KMS-11 (cell line): ENCODE measurements around the gene PPM1M.

Experiments used
- H2AFZ ChIP-seq: fragments of 200-600 bp; sonication (generic); 2 replicates; pipeline ENCODE4 v1.6.1; 2016; ENCODE audit warnings: antibody characterized with exemption, mixed run types, low read depth
- H3K27ac ChIP-seq: fragments of 200-600 bp; sonication (generic); 2 replicates; pipeline ENCODE4 v1.6.1; 2016; ENCODE audit warnings: mild to moderate bottlenecking, mixed run types
- H3K27me3 ChIP-seq: fragments of 200-600 bp; sonication (generic); 2 replicates; pipeline ENCODE4 v1.6.1; 2017; ENCODE audit warnings: mild to moderate bottlenecking, low read depth, mixed run types, moderate library complexity; ENCODE audit not compliant: insufficient read depth
- H3K36me3 ChIP-seq: fragments of 200-600 bp; sonication (generic); 2 replicates; pipeline ENCODE4 v1.6.1; 2017; ENCODE audit warnings: mild to moderate bottlenecking, mixed run types; ENCODE audit not compliant: insufficient read depth
- H3K4me1 ChIP-seq: fragments of 200-600 bp; sonication (generic); 2 replicates; pipeline ENCODE4 v1.6.1; 2016; ENCODE audit warnings: mild to moderate bottlenecking, low read depth, mixed run types; ENCODE audit not compliant: poor library complexity, severe bottlenecking
- H3K4me2 ChIP-seq: fragments of 200-600 bp; sonication (generic); 2 replicates; pipeline ENCODE4 v1.7.0; 2016; ENCODE audit warnings: mild to moderate bottlenecking, mixed run types
- H3K4me3 ChIP-seq: fragments of 200-600 bp; sonication (generic); IDR thresholded peaks from 2 replicates; pipeline ENCODE4 v1.6.1; 2017; ENCODE audit warnings: low read depth, low read length, mixed read lengths; ENCODE audit not compliant: insufficient read depth
- H3K79me2 ChIP-seq: fragments of 200-600 bp; sonication (generic); 2 replicates; pipeline ENCODE4 v1.6.1; 2016; ENCODE audit warnings: low read depth, mixed run types; ENCODE audit not compliant: insufficient read depth
- H3K9ac ChIP-seq: fragments of 200-600 bp; sonication (generic); 2 replicates; pipeline ENCODE4 v1.6.1; 2016; ENCODE audit warnings: mild to moderate bottlenecking, mixed run types
- H4K20me1 ChIP-seq: fragments of 200-600 bp; sonication (generic); 2 replicates; pipeline ENCODE4 v1.6.1; 2016; ENCODE audit warnings: mild to moderate bottlenecking, mixed run types; ENCODE audit not compliant: insufficient read depth
- TF ChIP-seq, protein P1 (sequence below): fragments of 200-600 bp; sonication (generic); conservative IDR thresholded peaks from 2 replicates; pipeline ENCODE4 v1.6.1; 2017; ENCODE audit warnings: low read depth, mild to moderate bottlenecking, antibody characterized with exemption, low read length, moderate library complexity, mixed read lengths

The PPM1M gene

DNA sequence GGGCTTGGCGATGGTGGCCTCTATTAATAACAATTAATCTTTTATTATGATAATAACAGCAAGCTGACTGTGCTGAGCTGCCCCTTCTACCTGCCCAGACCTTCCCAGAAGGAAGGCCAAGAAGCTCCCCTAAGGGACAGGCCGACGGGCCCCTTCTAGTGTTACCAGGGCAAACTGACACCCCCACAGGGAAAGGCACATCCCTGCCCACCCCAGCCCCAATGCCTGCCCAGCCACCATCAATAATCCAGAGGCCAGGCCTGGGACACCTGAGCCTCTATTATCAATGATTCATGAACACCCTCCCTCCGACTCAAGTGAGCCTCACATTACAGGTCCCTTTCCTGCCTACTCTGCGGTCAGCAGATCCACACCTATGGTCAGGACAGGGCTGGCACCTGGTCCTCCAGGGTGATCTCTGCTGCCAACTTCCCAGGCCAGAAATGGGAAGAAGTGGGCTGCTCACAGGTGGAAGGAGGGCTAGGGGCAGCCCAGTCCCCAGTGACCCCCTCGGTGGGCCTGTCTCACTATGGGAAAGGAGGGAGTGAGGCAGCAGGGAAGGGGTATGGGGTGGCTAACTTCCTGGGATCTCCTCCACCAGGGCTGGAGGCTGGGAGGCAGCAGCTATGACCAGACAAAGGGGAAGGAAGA, 8.4 kb upstream of the PPM1M start:
- Histone ChIP-seq H3K27ac (no peak overlapping the region), H3K4me3 (no peak overlapping the region), H3K9ac (no peak overlapping the region), H2AFZ (no peak overlapping the region), H3K79me2 (no peaks in the 10 kb centered on the region), H3K4me2 (no peak overlapping the region), H3K27me3 (no peaks in the 10 kb centered on the region), H4K20me1 (no peaks in the 10 kb centered on the region), H3K4me1 (peaks cover 34% of the 10 kb centered on the region), H3K36me3 (no peaks in the 10 kb centered on the region)
- TF ChIP-seq, protein P1, sequence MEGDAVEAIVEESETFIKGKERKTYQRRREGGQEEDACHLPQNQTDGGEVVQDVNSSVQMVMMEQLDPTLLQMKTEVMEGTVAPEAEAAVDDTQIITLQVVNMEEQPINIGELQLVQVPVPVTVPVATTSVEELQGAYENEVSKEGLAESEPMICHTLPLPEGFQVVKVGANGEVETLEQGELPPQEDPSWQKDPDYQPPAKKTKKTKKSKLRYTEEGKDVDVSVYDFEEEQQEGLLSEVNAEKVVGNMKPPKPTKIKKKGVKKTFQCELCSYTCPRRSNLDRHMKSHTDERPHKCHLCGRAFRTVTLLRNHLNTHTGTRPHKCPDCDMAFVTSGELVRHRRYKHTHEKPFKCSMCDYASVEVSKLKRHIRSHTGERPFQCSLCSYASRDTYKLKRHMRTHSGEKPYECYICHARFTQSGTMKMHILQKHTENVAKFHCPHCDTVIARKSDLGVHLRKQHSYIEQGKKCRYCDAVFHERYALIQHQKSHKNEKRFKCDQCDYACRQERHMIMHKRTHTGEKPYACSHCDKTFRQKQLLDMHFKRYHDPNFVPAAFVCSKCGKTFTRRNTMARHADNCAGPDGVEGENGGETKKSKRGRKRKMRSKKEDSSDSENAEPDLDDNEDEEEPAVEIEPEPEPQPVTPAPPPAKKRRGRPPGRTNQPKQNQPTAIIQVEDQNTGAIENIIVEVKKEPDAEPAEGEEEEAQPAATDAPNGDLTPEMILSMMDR, result no peak

DNA sequence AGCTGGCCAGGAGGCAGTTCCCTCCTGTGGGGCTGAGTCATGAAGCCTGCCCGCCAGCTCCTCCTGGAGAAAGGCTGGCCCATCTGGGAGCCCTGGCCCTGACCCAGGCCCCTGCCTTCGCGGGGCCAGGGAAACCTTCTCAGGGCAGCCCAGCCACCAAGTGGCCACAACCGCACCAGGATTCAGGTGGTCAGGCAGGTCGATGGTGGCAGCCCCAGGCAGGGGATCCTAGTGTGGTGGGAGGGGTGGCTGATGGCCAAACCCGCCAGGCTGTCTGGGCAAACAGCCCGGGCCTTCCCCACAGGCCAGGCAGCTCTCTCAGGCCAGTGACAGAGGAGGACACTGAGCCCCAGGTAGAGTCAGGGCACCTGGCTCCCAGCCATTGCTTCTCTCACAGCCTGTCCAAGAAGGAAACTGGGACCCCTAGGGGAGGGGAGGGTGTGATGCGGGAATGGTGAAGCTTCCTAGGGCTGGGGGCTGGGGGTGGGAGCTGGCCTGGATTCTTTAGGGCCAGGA, 7.8 kb upstream of the PPM1M start:
- H3K27me3 ChIP-seq, result no peaks in the 10 kb centered on the region
- H3K27ac ChIP-seq, result no peak overlapping the region
- H3K36me3 ChIP-seq, result no peaks in the 10 kb centered on the region
- no peaks in the 10 kb centered on the region for H3K79me2 ChIP-seq
- H3K4me1 ChIP-seq, result peaks cover 34% of the 10 kb centered on the region
- peak overlapping the region; percentile 7 for H3K4me3 ChIP-seq
- H4K20me1 ChIP-seq, result no peaks in the 10 kb centered on the region
- TF ChIP-seq, protein P1, result no peak
- no peak overlapping the region for H3K9ac ChIP-seq
- H2AFZ ChIP-seq, result no peak overlapping the region
- H3K4me2 ChIP-seq, result peak overlapping the region; percentile 45; the same call in 1 of the 2 replicates

DNA sequence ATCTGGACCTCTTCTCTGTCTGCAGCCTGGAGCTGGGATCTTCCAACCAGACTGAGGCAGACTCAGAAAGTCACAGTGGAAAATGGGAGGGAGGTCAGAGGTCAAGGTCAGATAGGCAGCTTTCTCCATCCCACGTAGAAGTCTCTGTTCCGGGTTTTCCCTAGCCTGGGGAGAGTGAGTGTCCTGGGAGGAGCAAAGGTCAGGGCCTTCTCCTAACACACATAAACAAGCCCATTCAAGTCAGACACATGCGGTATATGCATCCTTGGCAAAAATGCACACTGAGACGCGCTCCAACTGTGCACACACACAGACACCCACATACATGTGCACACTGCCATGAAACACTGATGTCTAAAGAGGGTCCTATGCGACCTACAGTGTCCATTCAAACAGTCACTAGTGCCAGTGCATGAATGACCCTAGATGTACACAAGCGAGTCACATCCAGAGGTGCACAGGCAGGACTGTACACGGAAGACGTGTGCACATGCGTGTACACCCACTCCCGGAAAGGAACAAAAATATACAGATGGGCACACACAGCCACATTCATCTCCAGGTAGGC, 7.3 kb upstream of the PPM1M start:
- H3K36me3 ChIP-seq, result no peaks in the 10 kb centered on the region
- H3K79me2 ChIP-seq, result no peaks in the 10 kb centered on the region
- H4K20me1 ChIP-seq, result no peaks in the 10 kb centered on the region
- H3K4me2 ChIP-seq, result peak overlapping the region; percentile 45; the same call in 1 of the 2 replicates
- no peak overlapping the region; the same call in 1 of the 2 replicates for H3K9ac ChIP-seq
- TF ChIP-seq, protein P1, result no peak
- no peak overlapping the region for H3K27ac ChIP-seq
- H3K4me1 ChIP-seq, result peaks cover 34% of the 10 kb centered on the region
- peak overlapping the region; percentile 7 for H3K4me3 ChIP-seq
- H3K27me3 ChIP-seq, result no peaks in the 10 kb centered on the region
- peak overlapping the region; percentile 64 for H2AFZ ChIP-seq

DNA sequence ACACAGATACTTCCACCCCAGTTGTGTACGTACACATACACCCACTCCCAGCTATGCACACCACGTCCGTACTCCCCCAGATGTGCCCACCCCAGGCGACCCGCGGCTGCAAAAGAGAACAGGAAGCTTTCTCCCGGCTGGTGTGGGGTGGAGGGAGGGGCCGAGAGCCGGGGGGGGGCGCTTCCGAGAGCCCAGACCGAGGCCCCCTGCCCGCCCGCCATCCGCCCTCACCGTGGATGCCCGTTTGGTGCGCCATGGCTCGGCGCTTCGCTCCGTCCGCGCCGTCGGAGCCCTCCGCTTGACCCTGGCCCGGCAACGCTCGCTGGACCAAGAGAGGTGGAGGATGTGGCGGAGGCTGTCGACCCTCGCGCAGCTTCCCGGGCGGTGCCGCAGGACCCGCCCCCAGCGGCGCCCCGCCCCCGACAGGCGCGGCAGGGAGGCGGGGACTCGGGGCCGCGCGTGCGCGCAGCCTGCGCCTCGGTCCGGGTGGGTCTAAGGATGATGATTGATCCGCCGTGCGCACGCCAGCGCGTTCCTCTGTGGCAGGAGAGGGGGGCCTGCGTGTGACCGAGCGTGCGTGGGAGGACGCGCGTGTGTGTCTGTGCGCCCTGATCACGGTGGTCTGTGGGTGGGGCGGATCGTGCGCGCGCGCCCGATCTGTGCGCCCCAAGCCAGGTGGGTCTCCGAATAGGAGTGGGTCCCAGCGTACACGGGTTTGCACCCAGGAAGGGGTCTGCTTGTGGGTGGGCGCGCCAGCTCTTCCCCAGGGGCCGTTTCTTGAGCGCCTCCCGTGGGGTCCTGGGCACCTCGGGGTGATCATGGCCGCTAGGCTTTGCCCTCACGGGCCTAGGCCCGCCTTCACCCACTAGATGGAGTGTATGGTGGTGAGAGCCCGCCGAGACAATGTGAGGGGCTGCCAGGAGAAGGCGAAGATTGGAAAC, 6.5 kb upstream of the PPM1M start, which contains the start of gene TWF2:
Gene TWF2, minus strand, starts transcription at position 398 of the 941 bp plus-strand sequence. Its CDS starts 142 bp downstream, at position 256.
- peak within 1 kb of the TSS; percentile 44 for H3K27ac ChIP-seq
- H3K79me2 ChIP-seq, result no peaks in the 10 kb centered on the region

More for the DNA sequence above, 6.5 kb upstream of the PPM1M start, which contains the start of gene TWF2:
- Histone ChIP-seq H2AFZ (peak within 1 kb of the TSS; percentile 64), H3K4me1 (peaks cover 34% of the 10 kb centered on the region), H3K27me3 (no peaks in the 10 kb centered on the region), H4K20me1 (no peaks in the 10 kb centered on the region), H3K9ac (peak within 1 kb of the TSS; percentile 59), H3K4me2 (peak within 1 kb of the TSS; percentile 54), H3K36me3 (no peaks in the 10 kb centered on the region), H3K4me3 (peak within 1 kb of the TSS; percentile 7)
- TF ChIP-seq, protein P1, result no peak
